Measurements from ENCODE around the gene IRF2. TPM values are rescaled to one million over a fixed set of nuclear protein-coding genes. Genes with fewer than 3 reads are reported as not detected.
A peak's percentile ranks its signal among the peaks of the same experiment; 100 is the strongest.

Gene IRF2
- 5.7 and 5.9 TPM in 2 replicates for polyA plus RNA-seq (2013)

GRCh38 chr4:184474263-184475095 lies at the start of gene IRF2:
Gene IRF2 (minus strand): TSS chr4:184474550. CDS start chr4:184429064, 45,486 bp downstream.
- Histone ChIP-seq H3K79me1 (ENCODE audit: low read length) (peaks cover 18% of the 10 kb centered on the region), H2BK120ac (ENCODE audit: insufficient read depth, low read length, poor library complexity) (peak within 1 kb of the TSS; percentile 90), H3K23ac (ENCODE audit: low read length) (no peak within 1 kb of the TSS), H3K27me3 (ENCODE audit: insufficient read depth, low read length) (no peaks in the 10 kb centered on the region), H2BK5ac (ENCODE audit: low read depth, low read length, poor library complexity) (peak within 1 kb of the TSS; percentile 77), H3K36me3 (ENCODE audit: control insufficient read depth in 1 of 2, insufficient read depth in 2 of 2, low read length in 2 of 2) (no peaks in the 10 kb centered on the region), H2BK12ac (ENCODE audit: low read length) (peak within 1 kb of the TSS; percentile 8), H4K8ac (ENCODE audit: low read depth, low read length) (peak within 1 kb of the TSS; percentile 82), H3K4me3 (ENCODE audit: low read depth, low read length) (peak within 1 kb of the TSS; percentile 88), H3K9ac (ENCODE audit: low read length) (peak within 1 kb of the TSS; percentile 92), H3K4ac (ENCODE audit: low read depth, low read length) (peak within 1 kb of the TSS; percentile 63), H3K9me3 (ENCODE audit: insufficient read depth, low read depth, low read length) (no peaks in the 10 kb centered on the region), H3K4me1 (ENCODE audit: control insufficient read depth in 1 of 2, insufficient read depth in 2 of 2, low read length in 2 of 2) (peaks cover 0 to 9% of the 10 kb centered on the region in 2 experiments), H4K91ac (ENCODE audit: low read depth, low read length) (peak within 1 kb of the TSS; percentile 95), H2AK5ac (ENCODE audit: low read length) (peak within 1 kb of the TSS; percentile 67), H3K79me2 (ENCODE audit: control insufficient read depth, insufficient read depth, low read length, poor library complexity) (peaks cover 9% of the 10 kb centered on the region), H3K4me2 (ENCODE audit: low read length) (peak within 1 kb of the TSS; percentile 96), H3K14ac (ENCODE audit: low read length) (peak within 1 kb of the TSS; percentile 98), H3K27ac (ENCODE audit: low read depth, low read length) (peak within 1 kb of the TSS; percentile 68), H2AFZ (ENCODE audit: insufficient read depth, low read length, poor library complexity) (peak within 1 kb of the TSS; percentile 77), H3K18ac (ENCODE audit: low read length) (peak within 1 kb of the TSS; percentile 97), H4K12ac (ENCODE audit: low read depth, low read length) (peak within 1 kb of the TSS; percentile 64)
- WGBS (ENCODE audit: extremely low coverage, insufficient coverage, insufficient read length), result no CpG with 5 or more reads among the region's 66 CpGs
- DNase-seq, result peak; percentile 95 to 98

- no peak overlapping the region for H3K18ac ChIP-seq (ENCODE audit: low read length)
- H3K23ac ChIP-seq (ENCODE audit: low read length), result no peak overlapping the region
- no peak overlapping the region for H3K27ac ChIP-seq (ENCODE audit: low read depth, low read length)
- H4K91ac ChIP-seq (ENCODE audit: low read depth, low read length), result no peak overlapping the region
- H4K8ac ChIP-seq (ENCODE audit: low read depth, low read length), result no peak overlapping the region
- H3K27me3 ChIP-seq (ENCODE audit: insufficient read depth, low read length), result no peaks in the 10 kb centered on the region
- no peak overlapping the region for H2BK120ac ChIP-seq (ENCODE audit: insufficient read depth, low read length, poor library complexity)
- no peak overlapping the region for H2BK12ac ChIP-seq (ENCODE audit: low read length)
- H3K4me2 ChIP-seq (ENCODE audit: low read length), result no peak overlapping the region
- no peaks in the 10 kb centered on the region for H3K79me2 ChIP-seq (ENCODE audit: control insufficient read depth, insufficient read depth, low read length, poor library complexity)
- no peak overlapping the region for H3K4ac ChIP-seq (ENCODE audit: low read depth, low read length)
- no peak overlapping the region for H2BK5ac ChIP-seq (ENCODE audit: low read depth, low read length, poor library complexity)
- H3K36me3 ChIP-seq (ENCODE audit: control insufficient read depth in 1 of 2, insufficient read depth in 2 of 2, low read length in 2 of 2), result no peaks in the 10 kb centered on the region
- H4K12ac ChIP-seq (ENCODE audit: low read depth, low read length), result no peak overlapping the region
- no peak overlapping the region for H2AK5ac ChIP-seq (ENCODE audit: low read length)
- no peak overlapping the region for H2AFZ ChIP-seq (ENCODE audit: insufficient read depth, low read length, poor library complexity)
- H3K4me1 ChIP-seq (ENCODE audit: control insufficient read depth in 1 of 2, insufficient read depth in 2 of 2, low read length in 2 of 2), result no peaks in the 10 kb centered on the region
- DNase-seq, result no peak
- no peak overlapping the region for H3K9ac ChIP-seq (ENCODE audit: low read length)
- H3K14ac ChIP-seq (ENCODE audit: low read length), result no peak overlapping the region
- WGBS (ENCODE audit: extremely low coverage, insufficient coverage, insufficient read length), result no CpG with 5 or more reads among the region's 3 CpGs
- no peaks in the 10 kb centered on the region for H3K79me1 ChIP-seq (ENCODE audit: low read length)
- H3K9me3 ChIP-seq (ENCODE audit: insufficient read depth, low read depth, low read length), result no peaks in the 10 kb centered on the region
- H3K4me3 ChIP-seq (ENCODE audit: low read depth, low read length), result no peak overlapping the region
These were observed 41.3 kb upstream of the IRF2 start for GRCh38 chr4:184515606-184516005.

- Histone ChIP-seq H2BK12ac (ENCODE audit: low read length) (no peak overlapping the region), H3K36me3 (ENCODE audit: control insufficient read depth in 1 of 2, insufficient read depth in 2 of 2, low read length in 2 of 2) (no peaks in the 10 kb centered on the region), H3K18ac (ENCODE audit: low read length) (no peak overlapping the region), H4K12ac (ENCODE audit: low read depth, low read length) (no peak overlapping the region), H3K4me3 (ENCODE audit: low read depth, low read length) (no peak overlapping the region), H3K4me2 (ENCODE audit: low read length) (no peak overlapping the region), H2BK5ac (ENCODE audit: low read depth, low read length, poor library complexity) (no peak overlapping the region), H2BK120ac (ENCODE audit: insufficient read depth, low read length, poor library complexity) (no peak overlapping the region), H2AK5ac (ENCODE audit: low read length) (no peak overlapping the region), H4K91ac (ENCODE audit: low read depth, low read length) (no peak overlapping the region), H3K27me3 (ENCODE audit: insufficient read depth, low read length) (no peaks in the 10 kb centered on the region), H4K8ac (ENCODE audit: low read depth, low read length) (no peak overlapping the region), H3K79me2 (ENCODE audit: control insufficient read depth, insufficient read depth, low read length, poor library complexity) (no peaks in the 10 kb centered on the region), H3K4me1 (ENCODE audit: control insufficient read depth in 1 of 2, insufficient read depth in 2 of 2, low read length in 2 of 2) (no peaks in the 10 kb centered on the region), H3K9ac (ENCODE audit: low read length) (no peak overlapping the region), H3K14ac (ENCODE audit: low read length) (no peak overlapping the region), H3K27ac (ENCODE audit: low read depth, low read length) (no peak overlapping the region), H2AFZ (ENCODE audit: insufficient read depth, low read length, poor library complexity) (no peak overlapping the region), H3K79me1 (ENCODE audit: low read length) (no peaks in the 10 kb centered on the region), H3K23ac (ENCODE audit: low read length) (no peak overlapping the region), H3K4ac (ENCODE audit: low read depth, low read length) (no peak overlapping the region), H3K9me3 (ENCODE audit: insufficient read depth, low read depth, low read length) (peaks cover 5% of the 10 kb centered on the region)
- WGBS (ENCODE audit: extremely low coverage, insufficient coverage, insufficient read length), result no CpG with 5 or more reads among the region's 8 CpGs
- peak; percentile 35 to 56 for DNase-seq
These were observed 40.0 kb upstream of the IRF2 start for GRCh38 chr4:184514121-184514988.

- Histone ChIP-seq H4K12ac (ENCODE audit: low read depth, low read length) (no peak overlapping the region), H3K4me3 (ENCODE audit: low read depth, low read length) (no peak overlapping the region), H3K9me3 (ENCODE audit: insufficient read depth, low read depth, low read length) (peaks cover 5% of the 10 kb centered on the region), H3K36me3 (ENCODE audit: control insufficient read depth in 1 of 2, insufficient read depth in 2 of 2, low read length in 2 of 2) (no peaks in the 10 kb centered on the region), H3K4ac (ENCODE audit: low read depth, low read length) (no peak overlapping the region), H2BK5ac (ENCODE audit: low read depth, low read length, poor library complexity) (no peak overlapping the region), H2BK120ac (ENCODE audit: insufficient read depth, low read length, poor library complexity) (no peak overlapping the region), H3K4me2 (ENCODE audit: low read length) (no peak overlapping the region), H3K27me3 (ENCODE audit: insufficient read depth, low read length) (no peaks in the 10 kb centered on the region), H3K18ac (ENCODE audit: low read length) (no peak overlapping the region), H4K91ac (ENCODE audit: low read depth, low read length) (no peak overlapping the region), H3K79me1 (ENCODE audit: low read length) (no peaks in the 10 kb centered on the region), H3K79me2 (ENCODE audit: control insufficient read depth, insufficient read depth, low read length, poor library complexity) (no peaks in the 10 kb centered on the region), H2AK5ac (ENCODE audit: low read length) (no peak overlapping the region), H3K4me1 (ENCODE audit: control insufficient read depth in 1 of 2, insufficient read depth in 2 of 2, low read length in 2 of 2) (no peaks in the 10 kb centered on the region), H3K27ac (ENCODE audit: low read depth, low read length) (no peak overlapping the region), H3K9ac (ENCODE audit: low read length) (no peak overlapping the region), H4K8ac (ENCODE audit: low read depth, low read length) (no peak overlapping the region), H2BK12ac (ENCODE audit: low read length) (no peak overlapping the region), H2AFZ (ENCODE audit: insufficient read depth, low read length, poor library complexity) (no peak overlapping the region), H3K23ac (ENCODE audit: low read length) (no peak overlapping the region), H3K14ac (ENCODE audit: low read length) (no peak overlapping the region)
- WGBS (ENCODE audit: extremely low coverage, insufficient coverage, insufficient read length), result no CpG with 5 or more reads among the region's 2 CpGs
- no peak for DNase-seq
These were observed 39.4 kb upstream of the IRF2 start for GRCh38 chr4:184513802-184514120.
